Inflammatory macrophage treated with lipopolysaccharide for 1 hour (primary cell): ENCODE data around the gene MEGF9.
"Not testable (repeated sequence)": the region's sequence is repeated elsewhere in the genome, so short reads cannot be mapped to it uniquely, and the experiment has no call there.

Source experiments
- DNase-seq, 2 donors: peaks; one replicate each; pipeline ENCODE4 v3.0.0-alpha.2; 2020 to 2022

Gene MEGF9

GRCh38 chr9:120570296-120570695 is 144.0 kb downstream of the MEGF9 start:
- DNase-seq = no peak

- no peak for DNase-seq
Measured at GRCh38 chr9:120569556-120569955, 144.7 kb downstream of the MEGF9 start.

GRCh38 chr9:120568816-120569215 is 145.5 kb downstream of the MEGF9 start:
- DNase-seq = no peak

GRCh38 chr9:120567874-120568273 is 146.4 kb downstream of the MEGF9 start:
- DNase-seq = no peak

- no peak for DNase-seq
Measured at GRCh38 chr9:120567081-120567480, 147.2 kb downstream of the MEGF9 start.

- no peak for DNase-seq
Measured at GRCh38 chr9:120564589-120564988, 149.7 kb downstream of the MEGF9 start.

- no peak for DNase-seq
Measured at GRCh38 chr9:120562861-120563443, 151.3 kb downstream of the MEGF9 start.

- DNase-seq = no peak
Measured at GRCh38 chr9:120561709-120562108, 152.6 kb downstream of the MEGF9 start.

GRCh38 chr9:120559546-120559945 is 154.7 kb downstream of the MEGF9 start:
- DNase-seq = no peak

GRCh38 chr9:120558454-120558853 is 155.8 kb downstream of the MEGF9 start:
- DNase-seq = no peak

GRCh38 chr9:120557205-120557604 is 157.1 kb downstream of the MEGF9 start:
- no peak for DNase-seq

- DNase-seq = no peak
Measured at GRCh38 chr9:120556775-120557174, 157.5 kb downstream of the MEGF9 start.

- peak; percentile 79 to 80 for DNase-seq
Measured at GRCh38 chr9:120555839-120556238, 158.4 kb downstream of the MEGF9 start.

GRCh38 chr9:120552210-120552704 is 162.0 kb downstream of the MEGF9 start:
- not testable (repeated sequence) for DNase-seq
